ENCODE measurements around the gene SLC30A7.
"Not testable (repeated sequence)": the region's sequence is repeated elsewhere in the genome, so short reads cannot be mapped to it uniquely, and the experiment has no call there.

SLC30A7 gene, protein sequence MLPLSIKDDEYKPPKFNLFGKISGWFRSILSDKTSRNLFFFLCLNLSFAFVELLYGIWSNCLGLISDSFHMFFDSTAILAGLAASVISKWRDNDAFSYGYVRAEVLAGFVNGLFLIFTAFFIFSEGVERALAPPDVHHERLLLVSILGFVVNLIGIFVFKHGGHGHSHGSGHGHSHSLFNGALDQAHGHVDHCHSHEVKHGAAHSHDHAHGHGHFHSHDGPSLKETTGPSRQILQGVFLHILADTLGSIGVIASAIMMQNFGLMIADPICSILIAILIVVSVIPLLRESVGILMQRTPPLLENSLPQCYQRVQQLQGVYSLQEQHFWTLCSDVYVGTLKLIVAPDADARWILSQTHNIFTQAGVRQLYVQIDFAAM

DNA sequence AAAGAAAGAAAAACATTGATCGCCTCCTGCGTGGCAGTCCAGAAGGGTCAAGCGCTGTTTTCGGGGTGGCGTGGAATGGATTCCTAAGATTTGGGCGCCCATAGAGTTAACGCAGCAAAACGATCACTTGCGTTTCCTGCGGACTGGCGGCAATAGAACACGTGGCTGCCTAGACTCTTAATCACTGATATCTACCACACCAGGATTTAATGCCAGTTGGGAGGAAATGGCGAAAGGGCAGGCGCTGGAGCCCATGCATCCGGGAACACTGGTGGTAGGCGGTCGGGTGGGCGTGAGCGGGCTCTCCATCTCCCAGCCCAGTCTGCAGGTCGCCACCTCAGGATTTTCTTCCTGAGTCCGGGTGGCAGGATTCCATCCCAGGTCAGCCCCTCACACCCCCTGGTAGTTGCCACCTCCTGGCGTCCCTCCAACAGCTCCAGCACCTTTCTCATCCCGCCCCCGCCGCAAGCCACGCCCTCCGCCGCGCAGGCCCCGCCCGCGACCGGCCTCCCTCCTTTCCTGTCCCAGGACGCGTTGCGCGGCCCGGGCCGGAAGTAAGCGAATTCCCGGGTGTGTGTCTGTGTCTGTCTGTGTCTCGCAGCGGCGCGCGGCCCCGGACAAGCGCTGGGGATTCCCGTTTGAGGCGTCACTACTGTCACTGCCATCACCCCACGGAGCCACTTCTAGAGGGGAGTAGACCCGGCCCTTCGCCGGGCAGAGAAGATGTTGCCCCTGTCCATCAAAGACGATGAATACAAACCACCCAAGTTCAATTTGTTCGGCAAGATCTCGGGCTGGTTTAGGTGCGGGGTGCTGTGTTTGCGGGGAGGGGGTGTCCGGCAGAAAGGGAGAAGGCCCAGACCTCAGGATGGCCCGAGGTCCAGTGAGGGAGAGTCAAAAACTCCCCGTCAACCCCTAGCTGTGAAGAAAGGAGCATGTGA, at the start of gene SLC30A7:
Gene SLC30A7, plus strand, starts transcription at position 551 of the 941 bp plus-strand sequence. Its CDS starts 173 bp downstream, at position 724.
- peak; percentile 88 for DNase-seq (ENCODE audit: low spot score)

DNA sequence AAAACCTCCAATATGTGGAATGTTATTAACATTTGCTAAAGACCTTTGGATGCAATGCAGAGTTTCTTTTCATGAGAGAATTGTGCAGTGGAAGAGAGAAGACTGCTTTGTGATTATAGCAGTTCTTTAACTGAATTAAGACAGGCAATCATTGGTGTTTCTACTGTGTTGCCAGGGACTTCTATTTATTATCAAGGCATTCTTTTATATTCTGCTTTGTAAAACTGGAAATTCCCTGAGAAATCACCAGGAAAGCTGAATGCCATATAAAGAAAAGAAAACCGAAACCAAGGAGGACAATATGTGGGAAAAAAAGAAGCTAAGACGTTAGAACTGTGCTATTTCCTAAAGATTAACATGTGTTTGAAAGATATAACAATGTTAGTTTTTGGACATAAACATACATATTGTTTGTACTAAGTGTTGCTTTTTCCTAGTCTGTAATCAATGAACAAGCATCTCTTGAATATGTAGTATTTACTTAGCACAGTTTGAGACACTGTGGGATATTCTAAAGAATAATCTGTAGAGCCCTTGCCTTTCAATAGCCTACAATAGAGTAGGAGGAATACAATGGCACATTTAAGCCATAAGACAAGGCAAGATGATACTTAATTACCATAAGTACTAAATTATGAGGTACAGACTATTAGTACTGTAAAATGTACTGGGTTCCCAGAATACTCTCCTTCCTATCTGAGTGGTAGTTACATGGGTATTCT, 48.4 kb upstream of the SLC30A7 start:
- no peak for DNase-seq (ENCODE audit: low spot score)

DNA sequence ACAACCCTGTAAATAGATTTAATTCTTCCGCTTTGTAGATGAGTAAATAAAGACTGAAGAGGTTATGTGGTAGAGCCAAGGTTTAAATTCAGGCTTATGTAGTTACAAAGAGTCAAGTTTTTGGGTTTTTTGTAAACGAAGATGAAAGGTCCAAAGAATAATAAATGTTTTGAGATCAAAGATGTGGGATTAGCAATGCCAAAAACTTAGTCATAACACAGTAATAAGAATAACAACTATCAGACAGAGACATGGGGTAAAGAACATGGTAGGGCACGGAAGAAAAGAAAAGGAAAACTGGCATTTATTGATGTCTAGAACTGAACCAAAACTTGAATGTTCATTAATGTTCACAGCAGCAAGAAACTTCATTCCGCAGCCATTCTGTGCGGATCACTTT, 44.2 kb upstream of the SLC30A7 start:
- DNase-seq (ENCODE audit: low spot score): no peak

DNA sequence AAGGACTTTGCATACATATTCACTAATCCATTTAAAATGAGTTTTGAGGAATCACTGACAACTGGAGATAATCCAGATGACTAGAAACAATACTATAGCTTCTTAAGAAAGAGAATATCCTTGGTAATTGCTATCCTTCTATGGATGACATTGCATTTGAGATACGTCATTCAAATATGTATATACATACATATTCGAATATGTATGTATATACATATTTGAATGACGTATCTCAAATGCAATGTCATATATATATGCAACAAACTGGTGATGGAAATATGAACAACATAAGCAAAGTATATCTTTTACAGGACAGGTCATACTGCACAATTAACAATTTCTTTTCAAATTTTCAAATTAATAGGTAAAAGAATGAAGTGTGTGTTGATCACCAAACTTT, 42.9 kb upstream of the SLC30A7 start:
- DNase-seq (ENCODE audit: low spot score): no peak

DNA sequence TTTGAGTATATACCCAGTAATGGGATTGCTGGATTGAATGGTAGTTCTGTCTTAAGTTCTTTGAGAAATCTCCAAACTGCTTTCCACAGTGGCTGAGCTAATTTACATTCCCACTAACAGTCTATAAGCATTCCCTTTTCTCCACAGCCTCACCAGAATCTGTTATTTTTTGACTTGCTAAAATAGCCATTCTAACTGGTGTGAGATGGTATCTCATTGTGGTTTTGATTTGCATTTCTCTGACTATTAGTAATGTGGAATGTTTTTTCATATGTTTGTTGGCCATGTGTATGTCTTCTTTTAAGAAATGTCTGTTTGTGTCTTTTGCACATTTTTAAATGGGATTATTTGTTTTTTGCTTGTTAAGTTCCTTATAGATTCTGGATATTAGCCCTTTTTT, 40.8 kb upstream of the SLC30A7 start:
- DNase-seq (ENCODE audit: low spot score): not testable (repeated sequence)

DNA sequence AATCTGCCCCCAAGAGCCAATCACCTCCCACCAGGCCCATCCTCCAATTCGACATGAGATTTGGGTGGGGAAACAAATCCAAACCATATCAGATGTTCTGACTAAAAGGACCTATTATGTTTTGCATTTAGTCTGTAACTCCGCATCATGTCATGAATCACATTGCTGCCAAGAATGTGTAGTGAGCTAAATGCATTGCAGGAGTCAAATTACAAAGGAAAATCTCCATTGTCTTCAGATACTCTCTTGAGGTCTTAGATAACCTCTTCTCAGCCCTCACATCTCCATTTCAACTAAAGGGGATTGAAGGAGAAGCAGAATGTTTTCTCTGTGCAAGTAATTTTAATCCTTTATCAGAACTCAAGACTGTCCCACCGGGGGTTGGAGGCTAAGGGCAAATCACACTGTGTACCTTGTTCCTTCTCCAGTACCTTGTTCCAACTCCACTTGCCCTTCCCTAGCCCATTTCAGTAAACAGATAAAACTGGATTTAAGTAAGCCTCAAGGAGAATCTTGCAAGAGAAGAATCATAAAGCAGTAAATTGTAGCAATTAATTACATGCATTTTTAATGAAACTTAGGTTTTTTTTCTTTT, 35.4 kb upstream of the SLC30A7 start:
- DNase-seq (ENCODE audit: low spot score): no peak

DNA sequence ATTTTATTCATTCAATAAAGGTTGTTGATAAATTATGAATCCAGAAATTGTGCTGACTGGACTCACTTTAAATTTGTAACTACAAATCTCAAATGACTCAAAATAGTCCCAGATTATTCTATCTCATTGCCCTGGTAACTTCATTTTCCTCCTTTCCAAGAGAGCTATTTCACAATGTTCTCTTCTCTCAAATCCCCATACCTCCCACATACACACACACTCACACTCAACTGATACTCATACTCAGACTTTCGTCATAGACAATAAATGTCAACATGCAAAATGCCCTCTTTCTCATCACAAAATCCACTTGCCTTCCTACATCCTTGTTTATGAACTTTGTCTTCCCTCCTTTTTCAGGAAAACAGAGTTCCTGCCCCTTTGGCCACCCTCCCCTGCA, 34.5 kb upstream of the SLC30A7 start:
- DNase-seq (ENCODE audit: low spot score): no peak

DNA sequence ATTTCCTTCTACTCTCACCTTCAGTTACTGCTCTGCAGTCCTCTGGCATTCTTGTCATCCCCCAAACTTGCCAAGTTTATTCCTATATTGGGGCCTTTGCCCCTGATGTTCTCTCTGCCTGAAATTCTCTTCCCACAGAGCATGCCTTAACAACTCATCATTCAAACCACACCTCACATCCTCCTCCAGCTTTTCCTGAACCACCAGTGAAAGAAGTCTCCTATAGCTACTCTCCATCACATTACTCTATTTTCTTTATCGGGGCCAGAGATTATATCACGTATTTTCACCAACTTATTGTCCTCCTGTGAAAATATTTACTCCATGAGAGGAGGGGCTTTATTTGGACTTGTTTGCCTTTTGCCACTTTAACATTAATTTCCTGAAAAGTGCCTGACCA, 33.3 kb upstream of the SLC30A7 start:
- DNase-seq (ENCODE audit: low spot score): no peak

DNA sequence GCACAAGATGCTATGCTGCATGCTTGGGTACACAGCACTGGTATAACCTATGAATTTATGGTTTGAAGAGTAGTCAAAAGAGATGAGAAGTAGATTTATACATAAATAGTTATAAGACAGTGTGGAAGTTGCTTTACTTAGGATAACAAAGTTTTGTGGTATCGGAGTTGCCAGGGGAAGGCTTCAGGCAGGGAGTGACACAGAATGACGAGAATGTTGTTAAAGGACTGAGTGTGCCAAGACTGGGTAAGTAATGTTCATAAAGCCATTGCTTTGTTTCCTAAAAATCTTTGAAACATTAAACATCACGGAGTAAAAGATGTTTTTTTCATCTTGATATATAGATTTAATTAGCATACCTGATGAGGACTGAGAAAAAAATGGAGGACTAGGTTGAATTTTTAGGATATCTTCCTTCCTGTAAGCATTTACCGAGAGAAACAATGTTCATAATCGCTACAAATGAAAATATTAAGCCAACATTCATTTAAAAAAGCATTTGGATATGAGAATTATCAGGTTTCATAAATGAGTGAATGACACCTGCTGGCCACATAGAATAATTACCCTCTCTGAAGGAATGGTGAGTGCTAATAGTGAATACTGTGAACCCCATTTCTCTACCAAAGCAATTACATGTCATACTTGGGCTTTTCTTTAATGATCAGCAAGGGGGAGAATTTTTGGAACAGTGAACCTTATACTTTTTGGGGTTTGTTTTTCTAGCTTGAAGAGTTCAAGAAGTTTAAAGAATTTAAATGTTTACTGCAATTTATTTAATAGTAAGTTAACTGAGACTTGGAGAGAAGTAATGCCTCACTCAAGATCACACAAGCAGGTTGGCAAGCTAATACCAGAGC, 29.6 kb upstream of the SLC30A7 start:
- DNase-seq (ENCODE audit: low spot score): peak; percentile 47

DNA sequence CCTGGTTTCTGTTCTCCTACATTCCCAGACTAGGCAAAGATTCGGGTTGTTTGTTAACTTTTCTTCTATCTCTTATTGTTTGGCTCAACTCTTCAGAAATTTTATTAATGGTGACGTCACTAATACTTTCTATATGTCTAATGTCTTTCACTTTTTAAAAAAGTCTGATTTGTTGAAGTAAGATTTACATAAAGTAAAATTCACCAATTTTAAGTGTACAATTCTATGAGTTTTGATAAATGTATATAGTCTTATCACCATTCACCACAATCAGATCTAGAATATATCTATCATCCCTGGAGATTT, 29.0 kb upstream of the SLC30A7 start:
- DNase-seq (ENCODE audit: low spot score): no peak

DNA sequence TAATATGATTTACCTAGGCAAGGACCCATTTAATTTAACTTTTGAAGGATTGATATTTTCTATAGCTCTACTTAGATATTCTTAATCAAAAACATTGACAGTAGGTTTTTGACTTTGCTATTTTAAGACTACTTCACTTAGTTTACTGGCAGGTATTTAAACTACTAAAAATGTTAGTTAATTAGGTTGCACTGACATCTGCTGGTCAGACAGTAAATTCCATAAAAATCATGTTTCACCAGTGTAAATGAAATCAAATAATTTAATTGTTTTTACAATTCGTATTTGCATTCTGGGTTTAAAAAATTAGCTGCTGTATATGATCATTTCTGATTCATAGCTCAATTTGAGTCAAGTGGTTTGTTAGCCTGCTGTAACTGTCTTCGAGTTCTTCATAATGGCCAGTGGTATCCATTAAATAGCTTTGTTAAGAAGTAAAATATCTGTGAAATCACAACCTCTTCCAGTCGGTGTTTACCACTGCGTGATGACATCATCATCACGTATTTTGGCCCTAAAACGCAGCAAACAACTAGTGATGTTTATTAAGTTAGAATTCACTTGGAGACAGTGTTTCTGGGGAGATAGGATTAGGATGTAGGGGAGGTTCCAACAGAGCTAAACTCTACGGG, 27.4 kb upstream of the SLC30A7 start:
- peak; percentile 47 for DNase-seq (ENCODE audit: low spot score)

DNA sequence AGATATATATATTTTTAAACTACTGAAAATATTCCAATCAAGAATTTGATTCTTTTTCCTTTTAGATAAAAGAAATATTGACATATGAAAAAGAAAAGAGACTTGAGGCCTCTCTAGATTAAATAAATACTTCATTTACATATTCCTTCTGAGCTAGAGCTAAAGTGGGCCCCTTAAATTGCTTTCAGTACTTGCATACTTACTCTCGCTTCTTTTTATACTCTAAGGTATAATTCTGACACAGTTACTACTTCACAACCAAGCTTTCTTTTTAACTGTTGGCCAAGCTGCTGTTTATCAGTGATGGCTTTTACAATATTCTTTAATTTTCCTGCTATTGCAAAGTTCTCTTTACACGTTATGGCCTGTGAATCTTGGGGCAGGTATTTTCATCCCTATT, 25.9 kb upstream of the SLC30A7 start:
- DNase-seq (ENCODE audit: low spot score): no peak

DNA sequence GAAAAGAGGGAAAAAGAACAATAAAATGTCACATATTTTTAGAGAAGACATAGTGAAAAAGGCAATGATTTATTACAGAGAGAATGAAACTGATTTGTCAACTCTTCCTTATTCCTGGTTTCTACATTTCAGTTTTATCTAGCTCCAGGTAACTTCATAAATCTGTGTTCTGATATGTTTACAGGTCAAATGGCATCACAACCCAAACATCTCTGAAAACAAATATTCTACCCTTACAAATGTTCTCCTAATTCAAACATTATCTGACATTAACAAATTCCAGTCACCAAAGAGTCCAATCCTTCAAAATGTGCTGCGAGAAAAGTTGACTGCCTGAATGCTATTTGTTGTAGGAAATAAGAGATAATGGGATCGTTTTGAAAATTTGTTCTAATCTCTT, 21.5 kb upstream of the SLC30A7 start:
- no peak for DNase-seq (ENCODE audit: low spot score)

DNA sequence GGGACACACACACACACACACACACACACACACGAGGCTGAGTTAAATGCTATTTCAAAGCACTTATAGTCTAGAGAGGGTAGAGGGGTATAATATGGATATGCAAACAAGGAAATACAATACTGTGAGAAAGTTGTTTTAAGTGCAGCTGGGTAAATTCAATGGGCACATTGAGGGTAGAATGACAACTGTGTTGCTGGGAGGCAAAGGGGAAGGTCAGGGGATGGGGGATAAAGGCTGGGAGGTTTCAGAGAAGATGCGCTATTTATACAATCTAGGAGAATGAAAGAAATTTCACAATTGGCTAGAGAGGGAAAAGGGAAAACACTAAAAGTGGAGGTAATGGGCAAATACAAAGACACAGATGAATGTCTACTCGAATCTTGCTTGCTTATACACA, 20.7 kb upstream of the SLC30A7 start:
- no peak for DNase-seq (ENCODE audit: low spot score)

DNA sequence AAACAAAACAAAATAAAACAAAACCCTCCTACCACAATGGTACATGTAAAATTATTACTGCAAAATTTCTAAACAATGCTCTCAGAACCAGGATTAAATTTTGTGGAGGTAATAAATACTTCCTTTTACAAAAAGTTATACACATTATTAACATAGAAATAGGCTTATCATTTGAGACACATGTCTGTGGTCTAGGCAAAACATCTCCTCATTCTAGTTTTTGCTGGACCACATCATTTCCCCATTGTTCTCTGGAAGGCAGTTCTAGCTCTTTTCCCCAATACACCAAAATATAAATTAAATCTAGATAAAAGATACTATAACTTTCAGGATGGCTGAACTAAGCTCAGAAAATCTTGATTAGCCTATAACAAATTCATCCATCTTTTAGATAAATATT, 19.6 kb upstream of the SLC30A7 start:
- DNase-seq (ENCODE audit: low spot score): no peak

DNA sequence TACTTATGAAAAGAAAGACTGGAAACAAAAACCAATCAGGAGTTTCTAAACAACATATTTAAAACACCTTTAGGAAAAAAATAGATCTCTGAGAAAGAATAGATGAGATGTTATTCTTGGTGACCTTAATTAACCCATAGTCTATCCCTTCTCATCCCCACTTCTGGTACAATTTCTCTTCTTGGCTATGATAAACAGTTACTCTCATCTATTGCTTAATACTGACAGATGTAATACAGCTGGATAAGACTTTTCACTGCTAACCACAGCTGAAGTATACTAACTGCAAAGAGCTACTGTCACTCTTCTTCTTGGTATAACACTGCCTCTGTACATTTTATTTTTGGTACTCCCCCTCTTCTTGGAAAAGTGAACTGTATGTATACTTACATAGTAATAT, 16.5 kb upstream of the SLC30A7 start:
- no peak for DNase-seq (ENCODE audit: low spot score)

DNA sequence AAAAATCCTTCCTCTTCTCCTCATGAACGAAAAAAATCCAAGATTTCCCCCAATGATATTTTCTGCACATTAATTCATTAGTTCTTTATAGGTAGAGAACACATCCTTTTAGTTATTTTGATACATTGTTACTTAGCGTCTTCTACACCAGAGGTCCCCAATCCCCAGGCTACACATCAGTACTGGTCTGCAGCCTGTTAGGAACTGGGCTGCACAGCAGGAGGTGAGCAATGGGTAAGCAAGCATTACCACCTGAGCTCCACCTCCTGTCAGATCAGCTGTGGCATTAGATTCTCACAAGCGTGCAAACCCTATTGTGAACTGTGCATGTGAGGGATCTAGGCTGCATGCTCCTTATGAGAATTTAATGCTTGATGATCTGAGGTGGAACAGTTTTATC, 14.2 kb upstream of the SLC30A7 start:
- DNase-seq (ENCODE audit: low spot score): no peak

DNA sequence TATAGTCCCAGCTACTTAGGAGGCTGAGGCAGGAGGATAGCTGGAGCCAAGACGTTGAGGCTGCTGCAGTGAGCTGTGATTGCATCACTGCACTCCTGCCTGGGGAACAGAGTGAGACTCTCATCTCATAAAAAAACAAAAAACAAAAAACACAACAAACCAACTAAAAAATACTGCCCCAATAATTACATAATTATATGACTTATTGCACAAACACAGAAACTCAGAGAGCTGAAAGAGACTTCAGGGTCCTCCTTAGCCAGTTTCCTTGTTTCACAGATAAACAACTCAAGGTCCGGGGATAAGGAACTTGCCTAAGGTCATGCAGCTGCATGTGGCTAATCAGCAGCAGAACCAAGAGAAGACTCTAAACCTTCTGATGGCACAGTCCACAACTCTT, 13.2 kb upstream of the SLC30A7 start:
- no peak for DNase-seq (ENCODE audit: low spot score)

DNA sequence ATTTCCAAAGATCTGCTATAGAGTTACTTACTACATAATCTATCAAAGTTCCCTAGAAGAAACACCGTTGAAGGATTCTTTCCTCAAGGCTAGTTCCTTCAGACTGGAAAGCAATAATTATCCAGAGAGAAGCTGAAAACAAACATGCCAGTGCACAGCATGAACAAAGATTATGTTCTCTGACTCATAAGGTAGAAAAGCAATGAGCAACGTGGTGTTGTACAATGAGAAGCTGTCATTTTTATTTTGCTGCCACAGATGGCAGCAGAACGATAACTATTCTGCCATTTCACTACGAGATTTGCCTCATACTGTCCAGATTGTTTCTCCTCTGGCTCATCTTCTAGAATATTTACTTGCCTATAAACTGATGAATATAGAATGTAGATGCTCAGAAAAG, 11.9 kb upstream of the SLC30A7 start:
- peak; percentile 14 for DNase-seq (ENCODE audit: low spot score)

DNA sequence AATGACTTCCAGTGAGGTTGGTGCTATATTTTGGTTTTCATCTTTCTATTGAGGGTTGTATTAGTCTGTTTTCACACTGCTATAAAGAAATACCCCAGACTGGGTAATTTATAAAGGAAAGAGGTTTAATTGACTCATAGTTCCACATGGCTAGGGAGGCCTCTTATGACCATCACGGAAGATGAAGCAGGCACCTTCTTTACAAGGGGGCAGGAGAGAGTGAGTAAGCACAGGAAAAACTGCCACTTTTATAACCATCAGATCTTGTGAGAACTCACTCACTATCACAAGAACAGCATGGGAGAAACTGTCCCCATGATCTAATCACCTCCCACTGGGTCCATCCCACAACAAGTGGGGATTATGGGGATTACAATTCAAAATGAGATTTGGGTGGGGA, 6.9 kb upstream of the SLC30A7 start:
- not testable (repeated sequence) for DNase-seq (ENCODE audit: low spot score)

Measured in SW480 (cell line).